Measurements from ENCODE around the gene ADAMTS6. TPM values are rescaled to one million over a fixed set of nuclear protein-coding genes. Genes with fewer than 3 reads are reported as not detected.

The ADAMTS6 gene
- total RNA-seq, 1 donor = 150 TPM

DNA sequence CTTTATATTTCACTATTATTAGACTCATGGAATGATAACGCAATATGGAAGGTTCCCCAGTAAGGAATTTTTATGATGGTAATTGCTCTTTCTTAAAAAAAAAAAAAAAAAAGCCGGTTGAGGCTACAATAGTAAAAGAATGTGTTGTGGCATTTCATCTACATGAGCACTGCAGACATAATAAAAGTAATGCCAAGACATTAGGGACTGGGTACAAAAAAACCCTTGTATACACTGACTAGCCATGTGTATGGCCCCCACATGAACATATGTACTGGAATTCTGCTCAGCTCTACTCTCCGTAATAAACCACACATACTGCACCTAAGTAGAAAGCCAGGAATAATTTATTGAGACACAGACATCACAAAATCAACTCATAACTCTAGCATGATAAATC lies 218.4 kb downstream of the ADAMTS6 start:
- Histone ChIP-seq H2AFZ (ENCODE audit: low read length) (no peak overlapping the region), H4K20me1 (ENCODE audit: insufficient read depth, low read length) (no peaks in the 10 kb centered on the region), H3K27ac (ENCODE audit: low read depth, low read length) (peak overlapping the region; percentile 72), H3K4me3 (ENCODE audit: insufficient read depth, low read length) (no peak overlapping the region), H3K36me3 (ENCODE audit: insufficient read depth, low read length) (peaks cover 23% of the 10 kb centered on the region), H3K4me1 (ENCODE audit: insufficient read depth, low read length) (peaks cover 29% of the 10 kb centered on the region), H3K27me3 (ENCODE audit: insufficient read depth, low read length) (no peaks in the 10 kb centered on the region), H3K9me3 (ENCODE audit: low read depth, low read length) (no peaks in the 10 kb centered on the region), H3K79me2 (ENCODE audit: insufficient read depth, low read length) (no peaks in the 10 kb centered on the region), H3K4me2 (ENCODE audit: insufficient read depth, low read length) (peak overlapping the region; percentile 73)
- DNase-seq (ENCODE audit: insufficient read length, low spot score, missing footprints) = peak; percentile 10
- TF ChIP-seq CTCF (IDR thresholded peaks at IDR 0.05; ENCODE audit: extremely low read depth, low read depth, low read length) = no peak

- H3K27ac ChIP-seq (ENCODE audit: low read depth, low read length) = peak overlapping the region; percentile 72
- no peaks in the 10 kb centered on the region for H4K20me1 ChIP-seq (ENCODE audit: insufficient read depth, low read length)
- H2AFZ ChIP-seq (ENCODE audit: low read length) = no peak overlapping the region
- TF ChIP-seq CTCF (IDR thresholded peaks at IDR 0.05; ENCODE audit: extremely low read depth, low read depth, low read length) = no peak
- H3K4me1 ChIP-seq (ENCODE audit: insufficient read depth, low read length) = peaks cover 29% of the 10 kb centered on the region
- DNase-seq (ENCODE audit: insufficient read length, low spot score, missing footprints) = no peak
- no peaks in the 10 kb centered on the region for H3K79me2 ChIP-seq (ENCODE audit: insufficient read depth, low read length)
- peak overlapping the region; percentile 73 for H3K4me2 ChIP-seq (ENCODE audit: insufficient read depth, low read length)
- no peaks in the 10 kb centered on the region for H3K9me3 ChIP-seq (ENCODE audit: low read depth, low read length)
- no peaks in the 10 kb centered on the region for H3K27me3 ChIP-seq (ENCODE audit: insufficient read depth, low read length)
- H3K36me3 ChIP-seq (ENCODE audit: insufficient read depth, low read length) = peaks cover 25% of the 10 kb centered on the region
- H3K4me3 ChIP-seq (ENCODE audit: insufficient read depth, low read length) = peak overlapping the region; percentile 36
Observed at GRCh38 chr5:65262649-65263059, 219.1 kb downstream of the ADAMTS6 start.

DNA sequence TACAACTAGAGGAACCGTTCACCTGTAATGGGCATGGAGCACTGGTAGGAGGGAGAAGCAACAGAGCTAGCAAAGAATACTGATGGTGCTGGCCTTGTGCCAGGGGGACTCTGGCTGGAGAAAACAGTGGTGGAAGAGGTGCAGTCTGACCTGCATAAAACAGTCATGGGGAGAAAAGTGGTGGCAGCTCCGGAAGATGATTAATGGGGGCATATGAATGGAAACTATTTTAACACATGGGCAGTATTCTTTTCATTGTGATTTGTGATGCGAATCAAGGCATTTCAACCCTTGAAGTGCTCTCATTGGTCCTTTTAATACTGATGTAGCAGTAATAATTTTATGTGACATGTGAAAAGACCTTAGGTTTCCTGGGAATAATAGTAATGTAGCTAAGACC lies 219.6 kb downstream of the ADAMTS6 start:
- peaks cover 31% of the 10 kb centered on the region for H3K36me3 ChIP-seq (ENCODE audit: insufficient read depth, low read length)
- no peak for TF ChIP-seq CTCF (IDR thresholded peaks at IDR 0.05; ENCODE audit: extremely low read depth, low read depth, low read length)
- no peak overlapping the region for H3K4me3 ChIP-seq (ENCODE audit: insufficient read depth, low read length)
- DNase-seq (ENCODE audit: insufficient read length, low spot score, missing footprints) = no peak
- peaks cover 29% of the 10 kb centered on the region for H3K4me1 ChIP-seq (ENCODE audit: insufficient read depth, low read length)
- H3K27me3 ChIP-seq (ENCODE audit: insufficient read depth, low read length) = no peaks in the 10 kb centered on the region
- H4K20me1 ChIP-seq (ENCODE audit: insufficient read depth, low read length) = no peaks in the 10 kb centered on the region
- H2AFZ ChIP-seq (ENCODE audit: low read length) = no peak overlapping the region
- peak overlapping the region; percentile 73 for H3K4me2 ChIP-seq (ENCODE audit: insufficient read depth, low read length)
- H3K27ac ChIP-seq (ENCODE audit: low read depth, low read length) = peak overlapping the region; percentile 72
- no peaks in the 10 kb centered on the region for H3K79me2 ChIP-seq (ENCODE audit: insufficient read depth, low read length)
- no peaks in the 10 kb centered on the region for H3K9me3 ChIP-seq (ENCODE audit: low read depth, low read length)

DNA sequence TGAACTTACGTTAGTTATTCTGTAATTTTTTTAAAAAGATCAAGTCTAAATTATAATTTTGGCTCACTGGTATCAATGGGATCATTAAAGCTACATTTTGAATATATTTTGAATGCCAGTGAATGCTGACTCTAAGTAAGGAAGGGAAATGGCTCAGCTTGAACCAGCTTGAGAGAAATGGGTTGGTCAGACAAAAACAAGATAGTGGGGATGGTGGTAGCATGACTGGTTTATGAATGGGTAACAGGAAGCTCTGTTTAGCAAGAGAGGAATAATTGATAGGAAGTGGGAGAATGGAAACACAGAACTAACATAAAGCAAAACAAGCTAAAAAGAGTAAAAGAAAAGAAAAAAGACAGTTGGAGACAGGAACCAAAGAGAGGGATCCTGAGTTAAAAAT lies 220.2 kb downstream of the ADAMTS6 start:
- Histone ChIP-seq H3K36me3 (ENCODE audit: insufficient read depth, low read length) (peaks cover 32% of the 10 kb centered on the region), H2AFZ (ENCODE audit: low read length) (no peak overlapping the region), H3K27ac (ENCODE audit: low read depth, low read length) (peak overlapping the region; percentile 72), H3K27me3 (ENCODE audit: insufficient read depth, low read length) (no peaks in the 10 kb centered on the region), H3K4me2 (ENCODE audit: insufficient read depth, low read length) (no peak overlapping the region), H3K4me3 (ENCODE audit: insufficient read depth, low read length) (no peak overlapping the region), H3K79me2 (ENCODE audit: insufficient read depth, low read length) (no peaks in the 10 kb centered on the region), H3K9me3 (ENCODE audit: low read depth, low read length) (no peaks in the 10 kb centered on the region), H4K20me1 (ENCODE audit: insufficient read depth, low read length) (no peaks in the 10 kb centered on the region), H3K4me1 (ENCODE audit: insufficient read depth, low read length) (peaks cover 29% of the 10 kb centered on the region)
- no peak for DNase-seq (ENCODE audit: insufficient read length, low spot score, missing footprints)
- TF ChIP-seq CTCF (IDR thresholded peaks at IDR 0.05; ENCODE audit: extremely low read depth, low read depth, low read length) = no peak
